ENCODE results near the gene KIF3A. TPM values are rescaled to one million over a fixed set of nuclear protein-coding genes. Genes with fewer than 3 reads are reported as not detected.

Gene KIF3A
- total and polyA plus RNA-seq, 2 of the 8 experiments (the other 6 are each of a cell fraction or from before 2014, with no cell fraction given): 3.1 to 13.1 TPM

DNA sequence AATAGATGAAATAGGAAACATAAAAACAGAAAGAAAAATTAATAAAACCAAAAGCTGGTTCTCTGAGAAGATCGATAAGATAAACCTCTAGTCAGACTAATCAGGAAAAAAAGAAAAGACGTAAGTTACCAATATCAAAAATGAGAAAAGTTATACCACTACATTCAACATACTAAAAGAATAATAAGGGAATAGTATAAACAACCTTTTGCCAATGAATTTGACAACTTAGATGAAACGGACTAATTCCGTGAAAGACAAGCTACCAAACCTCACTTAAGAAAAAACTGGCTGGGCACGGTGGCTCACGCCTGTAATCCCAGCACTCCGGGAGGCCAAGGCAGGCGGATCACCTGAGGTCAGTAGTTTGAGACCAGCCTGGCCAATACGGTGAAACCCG is 7.5 kb downstream of the KIF3A start:
- POLR2A ChIA-PET (ENCODE audit: partially characterized antibody): interaction anchor here (0.6 kb wide), 1 partner anchor 71 kb away, joined by 3 read pairs; no protein-coding TSS in a partner anchor
- H3K18ac ChIP-seq (ENCODE audit: extremely low read depth, low read length): no peak overlapping the region
- no peak for TF ChIP-seq RAD21 (IDR thresholded peaks at IDR 0.05 in 1 of 2, conservative IDR thresholded peaks at IDR 0.05 in 1 of 2; ENCODE audit: low read depth in 2 of 2, low read length in 2 of 2)
- no peak for TF ChIP-seq PHF8 (conservative IDR thresholded peaks at IDR 0.05; ENCODE audit: low read depth, low read length)

More for the DNA sequence above, 7.5 kb downstream of the KIF3A start:
- no peaks in the 10 kb centered on the region for H3K79me2 ChIP-seq (ENCODE audit: control insufficient read depth in 1 of 2, insufficient read depth in 2 of 2, low read length in 2 of 2)
- no peak for FAIRE-seq
- no peaks in the 10 kb centered on the region for H3K23me2 ChIP-seq (ENCODE audit: low read depth, low read length)
- H3K36me3 ChIP-seq (ENCODE audit: control insufficient read depth in 2 of 4, insufficient read depth in 4 of 4, low read length in 3 of 4): peaks cover 0 to 12% (median 0%) of the 10 kb centered on the region in 4 experiments; a peak in 1 of 8 replicates
- WGBS, 2 experiments (ENCODE audit: extremely low coverage in 1 of 2, insufficient coverage in 1 of 2, insufficient read length in 1 of 2, insufficient replicate concordance in 2 of 2, low coverage in 1 of 2, low lambda C conversion rate in 2 of 2, missing lambda C conversion rate in 1 of 2): 86% methylated on average over 10 of the region's 10 CpGs; no CpG with 5 or more reads in 1 of the 2 experiments
- H3K9me3 ChIP-seq (ENCODE audit: insufficient read depth in 2 of 2, low read depth in 1 of 2, low read length in 1 of 2): no peaks in the 10 kb centered on the region
- H2BK20ac ChIP-seq (ENCODE audit: low read length): no peak overlapping the region
- no peak overlapping the region for H3K56ac ChIP-seq (replicated peaks; ENCODE audit: insufficient read length, low read depth, low read length)
- no peak overlapping the region for H2BK12ac ChIP-seq (ENCODE audit: low read depth, low read length)
- no peak overlapping the region for H3K23ac ChIP-seq (ENCODE audit: insufficient read length)
- H3K4me3 ChIP-seq (ENCODE audit: extremely low read depth in 1 of 4, insufficient read depth in 2 of 4, low read depth in 3 of 4, low read length in 4 of 4): no peak overlapping the region
- H4K8ac ChIP-seq (ENCODE audit: extremely low read depth, insufficient read depth, low read length): no peak overlapping the region
- no peak overlapping the region for H4K91ac ChIP-seq (replicated peaks; ENCODE audit: insufficient read length, low read length)
- no peak overlapping the region for H3K4ac ChIP-seq (replicated peaks; ENCODE audit: insufficient read length, low read depth, low read length)
- DNase-seq (ENCODE audit: low read depth in 1 of 2, low spot score in 2 of 2): no peak
- no peaks in the 10 kb centered on the region for H3K4me1 ChIP-seq (replicated peaks in 1 of 4; ENCODE audit: control insufficient read depth in 3 of 4, insufficient read depth in 4 of 4, low read length in 3 of 4)
- no peak overlapping the region for H3K4me2 ChIP-seq (ENCODE audit: insufficient read depth in 1 of 2, low read depth in 2 of 2, low read length in 2 of 2)
- H3K14ac ChIP-seq (ENCODE audit: insufficient read length): no peak overlapping the region
- no peaks in the 10 kb centered on the region for H3K27me3 ChIP-seq (replicated peaks in 1 of 4; ENCODE audit: control insufficient read depth in 3 of 4, extremely low read depth in 1 of 4, insufficient read depth in 3 of 4, low read length in 3 of 4)
- CTCF ChIA-PET (ENCODE audit: partially characterized antibody): interaction anchor here (1.3 kb wide), 2 partner anchors 72 to 204 kb away, joined by 4 to 5 read pairs; no protein-coding TSS in a partner anchor
- H2BK5ac ChIP-seq (ENCODE audit: low read depth, low read length): no peak overlapping the region
- no peak overlapping the region for H3K27ac ChIP-seq (ENCODE audit: low read depth, low read length)
- no peak overlapping the region for H2BK120ac ChIP-seq (replicated peaks; ENCODE audit: low read depth, low read length)
- no peak overlapping the region for H2BK15ac ChIP-seq (ENCODE audit: low read length)
- no peak overlapping the region for H2AFZ ChIP-seq (ENCODE audit: low read length)
- H4K5ac ChIP-seq (ENCODE audit: insufficient read length, low read depth, low read length): no peak overlapping the region
- no peak overlapping the region for H3K9ac ChIP-seq (replicated peaks in 1 of 4; ENCODE audit: extremely low read depth in 1 of 4, low read depth in 3 of 4, low read length in 3 of 4)
- no peaks in the 10 kb centered on the region for H3K79me1 ChIP-seq (ENCODE audit: low read depth, low read length)
- no peaks in the 10 kb centered on the region for H4K20me1 ChIP-seq (replicated peaks in 1 of 2; ENCODE audit: control insufficient read depth in 1 of 2, insufficient read depth in 2 of 2, low read length in 2 of 2)
- H2AK5ac ChIP-seq (ENCODE audit: low read depth, low read length): no peak overlapping the region
